ENCODE data around the gene POU3F1.

DNA sequence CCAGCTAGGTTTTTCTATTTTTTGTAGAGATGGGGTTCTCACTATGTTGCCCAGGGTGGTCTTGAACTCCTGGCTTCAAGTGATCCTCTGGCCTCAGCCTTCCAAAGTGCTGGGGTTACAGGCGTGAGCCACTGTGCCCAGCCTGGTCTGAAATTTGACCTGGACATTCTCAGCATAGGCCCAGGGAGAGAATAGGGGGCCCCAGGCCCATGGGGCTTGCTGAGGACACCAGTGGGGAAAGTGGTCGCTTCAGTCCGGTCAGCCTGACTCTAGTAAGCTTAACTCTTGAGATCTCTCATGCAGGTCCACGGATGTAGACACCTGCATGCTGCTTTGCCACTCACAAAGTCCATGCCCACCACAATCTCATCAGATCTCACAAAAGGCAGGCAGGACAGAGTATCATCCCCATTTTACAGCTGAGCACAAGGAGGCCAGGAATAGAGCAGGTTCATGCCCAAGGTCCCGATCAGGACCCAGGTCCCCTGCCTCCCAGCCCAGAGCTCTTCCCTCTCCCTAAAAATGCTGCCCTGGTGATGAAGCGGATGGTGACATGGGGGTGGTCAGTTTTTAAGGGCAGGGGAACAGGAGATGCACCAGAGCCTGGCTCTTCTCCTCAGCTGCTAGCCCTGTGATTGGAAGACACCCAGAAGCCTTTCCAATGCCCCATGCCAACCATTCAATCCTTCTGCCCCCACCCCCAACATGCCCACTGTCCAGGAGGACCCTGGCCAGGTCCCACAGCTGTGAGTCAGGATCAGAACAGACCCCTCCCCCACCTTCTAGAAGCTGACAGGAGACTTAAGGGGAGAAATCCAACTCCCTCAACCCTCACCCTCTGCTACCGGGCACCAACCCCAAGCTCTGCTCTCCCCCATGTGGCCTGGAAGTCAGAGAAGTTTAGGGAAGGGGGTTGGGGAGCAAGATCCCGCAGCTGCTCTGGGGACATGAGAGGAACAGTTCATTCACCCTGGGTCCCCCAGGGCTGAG is 43.0 kb downstream of the POU3F1 start:
- TF ChIP-seq POLR2A (IDR thresholded peaks at IDR 0.05; ENCODE audit: low read length) (no peak), GATA1 (IDR thresholded peaks at IDR 0.05; ENCODE audit: low read depth, low read length) (no peak)
